HL-60 (cell line): ENCODE results near the gene MAD1L1.

ENCODE experiments used
- DNase-seq, 2 experiments: peaks; one replicate each; pipeline ENCODE4 v3.0.0-alpha.2; 2010 to 2020; ENCODE audit warnings: low read depth in 1 of 2, low spot score in 1 of 2
- H3K27ac ChIP-seq: fragments of 250-450 bp; sonication (Bioruptor Pico); replicated peaks from 2 replicates; pipeline ENCODE4 v1.5.1; 2020; ENCODE audit warnings: mild to moderate bottlenecking, moderate library complexity
- H3K27me3 ChIP-seq: fragments of 250-450 bp; sonication (Bioruptor Pico); 2 replicates; pipeline ENCODE4 v1.5.1; 2021; ENCODE audit warnings: mild to moderate bottlenecking, moderate library complexity; ENCODE audit not compliant: insufficient read depth, poor library complexity, severe bottlenecking
- H3K4me3 ChIP-seq: replicated peaks from 2 replicates; pipeline ENCODE4 v1.5.1; 2011; ENCODE audit warnings: mild to moderate bottlenecking, control low read depth, low read length; ENCODE audit not compliant: insufficient read depth
- GABPA ChIP-seq: IDR thresholded peaks from 2 replicates; pipeline ENCODE4 v1.6.1; 2012; ENCODE audit warnings: low read depth
- POLR2AphosphoS5 ChIP-seq: IDR thresholded peaks from 2 replicates; pipeline ENCODE4 v1.6.1; 2012; ENCODE audit warnings: low read depth
- SPI1 ChIP-seq: IDR thresholded peaks from 2 replicates; pipeline ENCODE4 v1.6.1; 2012; ENCODE audit warnings: low read depth, mild to moderate bottlenecking, borderline replicate concordance
- TF ChIP-seq, protein P1 (sequence below): IDR thresholded peaks from 2 replicates; pipeline ENCODE4 v1.6.1; 2012; ENCODE audit warnings: low read depth; ENCODE audit not compliant: insufficient replicate concordance
- TF ChIP-seq, protein P2 (sequence below): IDR thresholded peaks from one replicate; pipeline ENCODE4 v1.5.1; 2011; ENCODE audit warnings: low read length, control low read depth, inconsistent platforms; ENCODE audit not compliant: insufficient read depth

MAD1L1 gene

DNA sequence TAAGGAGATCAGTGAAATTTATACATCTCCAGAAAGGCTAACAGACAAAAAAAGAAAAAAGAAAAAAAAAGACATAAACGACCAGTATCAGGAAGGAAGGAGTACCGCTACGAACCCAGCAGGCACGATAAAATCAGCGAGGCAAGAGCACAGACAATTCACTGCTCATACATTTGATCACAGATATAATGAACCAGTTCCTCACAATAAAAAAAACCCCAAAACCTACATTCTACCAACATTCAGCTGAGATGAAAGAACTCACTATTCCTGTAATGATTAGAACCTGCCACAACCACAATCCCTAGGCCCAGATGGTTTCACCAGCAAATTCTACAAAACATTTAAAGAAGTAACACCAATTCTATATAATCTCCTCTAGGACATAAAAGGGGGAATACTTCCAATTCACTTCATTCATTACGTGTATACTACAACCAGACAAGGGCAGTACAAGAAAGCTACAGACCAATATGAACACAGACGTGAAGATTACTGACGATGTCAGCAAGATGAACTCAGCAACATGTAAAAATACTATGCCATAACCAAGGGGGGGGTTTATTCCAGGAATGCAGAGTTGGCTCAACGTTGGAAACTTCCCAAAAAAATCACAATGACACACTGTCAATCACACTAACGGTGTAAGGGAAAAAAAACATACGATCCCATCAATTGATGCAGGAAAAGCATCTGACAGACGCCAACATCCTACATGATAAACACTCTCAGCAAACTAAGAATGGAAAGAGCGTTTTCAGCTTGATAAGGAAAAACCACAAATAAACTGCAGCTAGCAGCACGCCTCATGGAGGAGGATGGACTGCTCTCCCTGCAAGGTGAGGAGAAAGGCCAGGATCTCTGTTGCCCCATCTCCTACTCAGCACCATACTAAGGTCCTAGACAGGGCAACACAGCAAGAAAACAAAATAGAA is 306.5 kb downstream of the MAD1L1 start:
- 0 out of 2 replicates have a peak overlapping the region, but pooled peaks have one; percentile 8 for H3K27ac ChIP-seq
- no peak overlapping the region for H3K4me3 ChIP-seq
- H3K27me3 ChIP-seq = no peaks in the 10 kb centered on the region
- no peak for DNase-seq
- TF ChIP-seq, protein P1, sequence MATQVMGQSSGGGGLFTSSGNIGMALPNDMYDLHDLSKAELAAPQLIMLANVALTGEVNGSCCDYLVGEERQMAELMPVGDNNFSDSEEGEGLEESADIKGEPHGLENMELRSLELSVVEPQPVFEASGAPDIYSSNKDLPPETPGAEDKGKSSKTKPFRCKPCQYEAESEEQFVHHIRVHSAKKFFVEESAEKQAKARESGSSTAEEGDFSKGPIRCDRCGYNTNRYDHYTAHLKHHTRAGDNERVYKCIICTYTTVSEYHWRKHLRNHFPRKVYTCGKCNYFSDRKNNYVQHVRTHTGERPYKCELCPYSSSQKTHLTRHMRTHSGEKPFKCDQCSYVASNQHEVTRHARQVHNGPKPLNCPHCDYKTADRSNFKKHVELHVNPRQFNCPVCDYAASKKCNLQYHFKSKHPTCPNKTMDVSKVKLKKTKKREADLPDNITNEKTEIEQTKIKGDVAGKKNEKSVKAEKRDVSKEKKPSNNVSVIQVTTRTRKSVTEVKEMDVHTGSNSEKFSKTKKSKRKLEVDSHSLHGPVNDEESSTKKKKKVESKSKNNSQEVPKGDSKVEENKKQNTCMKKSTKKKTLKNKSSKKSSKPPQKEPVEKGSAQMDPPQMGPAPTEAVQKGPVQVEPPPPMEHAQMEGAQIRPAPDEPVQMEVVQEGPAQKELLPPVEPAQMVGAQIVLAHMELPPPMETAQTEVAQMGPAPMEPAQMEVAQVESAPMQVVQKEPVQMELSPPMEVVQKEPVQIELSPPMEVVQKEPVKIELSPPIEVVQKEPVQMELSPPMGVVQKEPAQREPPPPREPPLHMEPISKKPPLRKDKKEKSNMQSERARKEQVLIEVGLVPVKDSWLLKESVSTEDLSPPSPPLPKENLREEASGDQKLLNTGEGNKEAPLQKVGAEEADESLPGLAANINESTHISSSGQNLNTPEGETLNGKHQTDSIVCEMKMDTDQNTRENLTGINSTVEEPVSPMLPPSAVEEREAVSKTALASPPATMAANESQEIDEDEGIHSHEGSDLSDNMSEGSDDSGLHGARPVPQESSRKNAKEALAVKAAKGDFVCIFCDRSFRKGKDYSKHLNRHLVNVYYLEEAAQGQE = no peak

DNA sequence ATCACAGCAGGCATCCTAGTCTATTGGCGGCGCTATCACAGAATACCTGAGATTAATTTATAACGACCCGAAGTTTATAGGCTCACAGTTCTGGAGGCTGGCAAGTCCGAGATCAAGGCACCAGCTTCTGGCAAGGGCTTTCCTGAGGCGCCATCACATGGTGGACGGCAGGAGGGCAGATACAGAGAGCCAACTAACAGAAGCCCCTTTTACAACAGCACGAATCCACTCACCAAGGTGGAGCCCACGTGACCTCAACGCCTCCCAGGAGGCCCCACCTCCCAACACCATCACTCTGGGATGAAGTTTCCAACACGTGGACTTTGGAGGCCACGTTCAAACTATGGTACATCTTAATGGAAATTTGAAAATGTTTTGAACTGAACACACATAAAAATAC is 307.4 kb downstream of the MAD1L1 start:
- Histone ChIP-seq H3K4me3 (no peak overlapping the region), H3K27ac (0 out of 2 replicates have a peak overlapping the region, but pooled peaks have one; percentile 8), H3K27me3 (no peaks in the 10 kb centered on the region)
- DNase-seq = no peak
- TF ChIP-seq, protein P2, sequence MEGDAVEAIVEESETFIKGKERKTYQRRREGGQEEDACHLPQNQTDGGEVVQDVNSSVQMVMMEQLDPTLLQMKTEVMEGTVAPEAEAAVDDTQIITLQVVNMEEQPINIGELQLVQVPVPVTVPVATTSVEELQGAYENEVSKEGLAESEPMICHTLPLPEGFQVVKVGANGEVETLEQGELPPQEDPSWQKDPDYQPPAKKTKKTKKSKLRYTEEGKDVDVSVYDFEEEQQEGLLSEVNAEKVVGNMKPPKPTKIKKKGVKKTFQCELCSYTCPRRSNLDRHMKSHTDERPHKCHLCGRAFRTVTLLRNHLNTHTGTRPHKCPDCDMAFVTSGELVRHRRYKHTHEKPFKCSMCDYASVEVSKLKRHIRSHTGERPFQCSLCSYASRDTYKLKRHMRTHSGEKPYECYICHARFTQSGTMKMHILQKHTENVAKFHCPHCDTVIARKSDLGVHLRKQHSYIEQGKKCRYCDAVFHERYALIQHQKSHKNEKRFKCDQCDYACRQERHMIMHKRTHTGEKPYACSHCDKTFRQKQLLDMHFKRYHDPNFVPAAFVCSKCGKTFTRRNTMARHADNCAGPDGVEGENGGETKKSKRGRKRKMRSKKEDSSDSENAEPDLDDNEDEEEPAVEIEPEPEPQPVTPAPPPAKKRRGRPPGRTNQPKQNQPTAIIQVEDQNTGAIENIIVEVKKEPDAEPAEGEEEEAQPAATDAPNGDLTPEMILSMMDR = no peak
- no peak for TF ChIP-seq POLR2AphosphoS5
- no peak for TF ChIP-seq SPI1
- TF ChIP-seq, protein P1 = no peak
- TF ChIP-seq GABPA = no peak

DNA sequence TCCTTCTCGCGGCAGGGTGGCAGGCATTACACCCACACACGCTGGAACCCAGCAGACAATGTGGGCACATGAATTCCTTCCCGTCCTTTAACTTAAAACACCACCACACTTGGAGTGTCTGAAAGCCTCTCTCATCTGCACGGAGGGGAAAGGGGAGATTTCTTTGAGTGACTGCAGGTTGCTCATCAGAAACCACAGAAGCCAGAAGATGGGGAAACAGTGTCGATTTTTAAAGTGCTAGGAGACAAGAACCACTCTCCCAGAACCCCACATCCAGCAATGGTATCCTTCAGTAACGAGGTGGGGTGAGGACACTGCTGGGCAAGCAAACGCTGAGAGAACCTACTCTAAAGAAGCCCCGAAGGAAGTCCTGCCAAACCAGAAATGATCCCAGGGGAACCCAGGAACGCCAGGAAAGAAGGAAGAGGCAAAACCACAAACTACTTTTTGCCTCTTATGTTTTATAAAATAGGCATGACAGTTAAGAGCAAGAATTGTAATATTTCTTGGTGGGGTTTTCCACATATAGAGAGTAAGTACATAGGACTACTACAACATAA is 308.4 kb downstream of the MAD1L1 start:
- TF ChIP-seq, protein P1 = no peak
- TF ChIP-seq SPI1 = no peak
- TF ChIP-seq, protein P2 = no peak
- TF ChIP-seq GABPA = no peak
- no peak for TF ChIP-seq POLR2AphosphoS5
- DNase-seq = peak in 1 of 2 experiments; percentile 81
- no peaks in the 10 kb centered on the region for H3K27me3 ChIP-seq
- peak overlapping the region; percentile 11; the same call in 1 of the 2 replicates for H3K27ac ChIP-seq
- no peak overlapping the region for H3K4me3 ChIP-seq
